Type B pancreatic cell (in vitro differentiated cells): ENCODE data around the gene RAB39A. TPM values are rescaled to one million over a fixed set of nuclear protein-coding genes. Genes with fewer than 3 reads are reported as not detected.

Source experiments
- DNase-seq: peaks from one replicate; pipeline ENCODE4 v3.0.0; 2021; ENCODE audit warnings: mixed read lengths; ENCODE audit not compliant: unreplicated experiment; ENCODE audit errors: extremely low spot score
- H3K27ac Mint-ChIP-seq: 2 replicates; pipeline ENCODE4 v1.8.0; 2021; ENCODE audit warnings: mild to moderate bottlenecking, mixed read lengths
- H3K27me3 Mint-ChIP-seq: 2 replicates; pipeline ENCODE4 v1.8.0; 2021; ENCODE audit warnings: mixed read lengths
- H3K36me3 Mint-ChIP-seq: 2 replicates; pipeline ENCODE4 v1.8.0; 2021; ENCODE audit warnings: mixed read lengths
- H3K4me1 Mint-ChIP-seq: one replicate; pipeline ENCODE4 v1.8.0; 2021; ENCODE audit warnings: mixed read lengths; ENCODE audit not compliant: unreplicated experiment
- H3K4me3 Mint-ChIP-seq: 2 replicates; pipeline ENCODE4 v1.8.0; 2021; ENCODE audit warnings: mild to moderate bottlenecking, mixed read lengths
- H3K9me3 Mint-ChIP-seq: 2 replicates; pipeline ENCODE4 v1.8.0; 2021; ENCODE audit warnings: mixed read lengths
- CTCF ChIP-seq: fragments of 200-600 bp; sonication (generic); conservative IDR thresholded peaks from 2 replicates; pipeline ENCODE4 v1.5.0; 2021; ENCODE audit warnings: antibody characterized with exemption, mild to moderate bottlenecking
- total RNA-seq: library from RNA; stranded (reverse); gene quantifications from 2 replicates; pipeline ENCODE4 v1.2.1, GENCODE V29; 2021; ENCODE audit warnings: low replicate concordance

The RAB39A gene
- total RNA-seq, 1 donor from 2014 or later = 3.4 TPM

GRCh38 chr11:107953446-107953845, 25.2 kb downstream of the RAB39A start:
- Mint-ChIP-seq H3K27ac (no peak overlapping the region), H3K4me3 (no peak overlapping the region), H3K36me3 (no peaks in the 10 kb centered on the region), H3K27me3 (no peaks in the 10 kb centered on the region), H3K9me3 (peaks cover 6% of the 10 kb centered on the region), H3K4me1 (peaks cover 13% of the 10 kb centered on the region)
- no peak for DNase-seq
- no peak for TF ChIP-seq CTCF

GRCh38 chr11:107956543-107956942, 28.3 kb downstream of the RAB39A start:
- no peaks in the 10 kb centered on the region for H3K27me3 Mint-ChIP-seq
- TF ChIP-seq CTCF = no peak
- H3K4me1 Mint-ChIP-seq = peaks cover 13% of the 10 kb centered on the region
- H3K9me3 Mint-ChIP-seq = peaks cover 6% of the 10 kb centered on the region
- H3K27ac Mint-ChIP-seq = no peak overlapping the region
- H3K36me3 Mint-ChIP-seq = no peaks in the 10 kb centered on the region
- no peak overlapping the region for H3K4me3 Mint-ChIP-seq
- no peak for DNase-seq

- H3K27ac Mint-ChIP-seq = peak overlapping the region; percentile 48
- no peaks in the 10 kb centered on the region for H3K36me3 Mint-ChIP-seq
- peaks cover 13% of the 10 kb centered on the region for H3K4me1 Mint-ChIP-seq
- peaks cover 6% of the 10 kb centered on the region for H3K9me3 Mint-ChIP-seq
- DNase-seq = no peak
- TF ChIP-seq CTCF = no peak
- H3K4me3 Mint-ChIP-seq = no peak overlapping the region
- H3K27me3 Mint-ChIP-seq = no peaks in the 10 kb centered on the region
Observed at GRCh38 chr11:107957109-107957588, 28.9 kb downstream of the RAB39A start.

GRCh38 chr11:107961480-107961879, 33.2 kb downstream of the RAB39A start:
- Mint-ChIP-seq H3K27me3 (no peaks in the 10 kb centered on the region), H3K4me1 (peaks cover 13% of the 10 kb centered on the region), H3K36me3 (no peaks in the 10 kb centered on the region), H3K4me3 (no peak overlapping the region), H3K9me3 (no peaks in the 10 kb centered on the region), H3K27ac (no peak overlapping the region)
- TF ChIP-seq CTCF = no peak
- no peak for DNase-seq

GRCh38 chr11:107962181-107962580, 33.9 kb downstream of the RAB39A start:
- H3K27me3 Mint-ChIP-seq = no peaks in the 10 kb centered on the region
- peaks cover 6% of the 10 kb centered on the region for H3K4me1 Mint-ChIP-seq
- no peaks in the 10 kb centered on the region for H3K36me3 Mint-ChIP-seq
- no peaks in the 10 kb centered on the region for H3K9me3 Mint-ChIP-seq
- TF ChIP-seq CTCF = no peak
- H3K27ac Mint-ChIP-seq = no peak overlapping the region
- no peak for DNase-seq
- no peak overlapping the region for H3K4me3 Mint-ChIP-seq

- no peak overlapping the region for H3K4me3 Mint-ChIP-seq
- H3K27me3 Mint-ChIP-seq = no peaks in the 10 kb centered on the region
- no peak for TF ChIP-seq CTCF
- no peak for DNase-seq
- no peaks in the 10 kb centered on the region for H3K36me3 Mint-ChIP-seq
- no peak overlapping the region for H3K27ac Mint-ChIP-seq
- H3K4me1 Mint-ChIP-seq = no peaks in the 10 kb centered on the region
- no peaks in the 10 kb centered on the region for H3K9me3 Mint-ChIP-seq
Observed at GRCh38 chr11:107963091-107963490, 34.8 kb downstream of the RAB39A start.
